Heart left ventricle (tissue), 13 donors: ENCODE results near the gene PTGDR2.

Source experiments
- CTCF ChIP-seq, 12 donors: fragments of 200-600 bp; sonication (generic) in 4 of 12; IDR thresholded peaks; one replicate each; pipeline versions ENCODE4 v1.5.0 to v1.8.0; 2018 to 2022; ENCODE audit warnings: antibody characterized with exemption in 12 of 12, mild to moderate bottlenecking in 5 of 12
- POLR2A ChIP-seq, 2 donors: fragments of 450-650 bp; IDR thresholded peaks; one replicate each; pipeline ENCODE4 v1.6.1; 2017; ENCODE audit warnings: antibody characterized with exemption in 2 of 2, mild to moderate bottlenecking in 2 of 2, moderate library complexity in 2 of 2
- donor health status: ischemic (EF 13 %, LVEDD 7.1; RV severe dilation, severe dysfunction).
- donor health status: DM: no; HTN: yes; CAD: no.
- donor health status: DM: no; HTN: no; CAD: no.
- donor health status: ischemic (EF 25% LVEDD 6.9; RV normal size, moderate dysfunction).
- donor health status: ischemic (EF 25% LVEDD 5.7; RV mildly dilated, moderate dysfunction).
- donor health status: ischemic (EF 35%, LVEDD 5.7; RV mildly dilated, moderate dysfunction).
- donor health status: nonischemic (EF 11% LVEDD 7.7; RV severe dilation, severe dysfunction).
- donor health status: DM: yes; HTN: yes; CAD: no.
- donor health status: PGD.
- donor health status: ischemic (EF 29% LVEDD 5.4; RV normal size, mild dysfunction).
- donor health status: nonischemic (EF 23%, LVEDD 6.1; RV moderate dilation, normal function).

GRCh38 chr11:60864856-60865513, 9.2 kb upstream of the PTGDR2 start:
- TF ChIP-seq CTCF (IDR thresholded peaks at IDR 0.05) (no peak), POLR2A (IDR thresholded peaks at IDR 0.05) (no peak)
